Measurements from ENCODE around the gene TMEM123.

- TF ChIP-seq CREB1 (CRISPR knock-in tag; IDR thresholded peaks at IDR 0.05) = no peak
- TF ChIP-seq JUN (CRISPR knock-in tag; IDR thresholded peaks at IDR 0.05) = no peak
- TF ChIP-seq OVOL2 (CRISPR knock-in tag; IDR thresholded peaks at IDR 0.05; ENCODE audit: borderline replicate concordance) = no peak
- TF ChIP-seq FOXP1 (CRISPR knock-in tag; IDR thresholded peaks at IDR 0.05; ENCODE audit: borderline replicate concordance) = no peak
These were observed 60.9 kb downstream of the TMEM123 start for GRCh38 chr11:102391549-102392237.
